Keratinocyte (primary cell): ENCODE data around the gene MZT2A.
"Not testable (repeated sequence)": the region's sequence is repeated elsewhere in the genome, so short reads cannot be mapped to it uniquely, and the experiment has no call there.

ENCODE experiments used
- CTCF ChIP-seq, 3 experiments: IDR thresholded peaks in 1 of 3; conservative IDR thresholded peaks in 1 of 3; optimal IDR thresholded peaks in 1 of 3; 2 replicates in 2 of 3; 3 replicates in 1 of 3; pipeline versions ENCODE3 to v1.5.1; 2011; ENCODE audit warnings: low read length in 3 of 3, mild to moderate bottlenecking in 3 of 3, moderate library complexity in 2 of 3, control low read depth in 1 of 3, inconsistent platforms in 1 of 3; ENCODE audit not compliant: insufficient read depth in 2 of 3; ENCODE audit errors: extremely low read depth in 1 of 3
- EZH2 ChIP-seq: IDR thresholded peaks from one replicate; pipeline ENCODE4 v1.6.1; 2012; ENCODE audit warnings: inconsistent platforms, mild to moderate bottlenecking, low read length, moderate library complexity

GRCh38 chr2:131491469-131491836 is 744 bp downstream of the MZT2A start:
- not testable (repeated sequence) for TF ChIP-seq CTCF (optimal IDR thresholded peaks at IDR 0.05 in 1 of 3, IDR thresholded peaks at IDR 0.05 in 1 of 3, conservative IDR thresholded peaks at IDR 0.05 in 1 of 3; ENCODE audit: extremely low read depth in 1 of 3, insufficient read depth in 2 of 3, low read length in 3 of 3); EZH2
